Activated CD8-positive, alpha-beta memory T cell treated with anti-CD3 and anti-CD28 coated beads, Interleukin-2, amount 50 U/mL, for 24 hours (primary cell): ENCODE results near the gene SDCBP2.
"Not testable (repeated sequence)": the region's sequence is repeated elsewhere in the genome, so short reads cannot be mapped to it uniquely, and the experiment has no call there.

Experiments used
- DNase-seq: peaks from one replicate; pipeline ENCODE4 v3.0.0-alpha.2; 2020; ENCODE audit errors: extremely low read depth

The SDCBP2 gene

GRCh38 chr20:1360094-1360846 is 31.3 kb upstream of the SDCBP2 start:
- no peak for DNase-seq

- no peak for DNase-seq
These were observed 29.2 kb upstream of the SDCBP2 start for GRCh38 chr20:1357921-1358671.

GRCh38 chr20:1353956-1354355 is 25.0 kb upstream of the SDCBP2 start:
- no peak for DNase-seq

GRCh38 chr20:1346315-1346969 is 17.5 kb upstream of the SDCBP2 start:
- DNase-seq: no peak

GRCh38 chr20:1345756-1346093 is 16.8 kb upstream of the SDCBP2 start:
- DNase-seq: no peak

GRCh38 chr20:1345030-1345755 is 16.3 kb upstream of the SDCBP2 start:
- DNase-seq: no peak

- DNase-seq: not testable (repeated sequence)
These were observed 14.6 kb upstream of the SDCBP2 start for GRCh38 chr20:1343446-1344124.

- DNase-seq: no peak
These were observed 12.8 kb upstream of the SDCBP2 start for GRCh38 chr20:1341561-1342265.

GRCh38 chr20:1338801-1339200 is 9.9 kb upstream of the SDCBP2 start:
- no peak for DNase-seq

GRCh38 chr20:1338096-1338495 is 9.2 kb upstream of the SDCBP2 start:
- no peak for DNase-seq

GRCh38 chr20:1337441-1337840 is 8.5 kb upstream of the SDCBP2 start:
- DNase-seq: no peak

GRCh38 chr20:1336699-1337367 is 7.9 kb upstream of the SDCBP2 start:
- no peak for DNase-seq

- no peak for DNase-seq
These were observed 7.2 kb upstream of the SDCBP2 start for GRCh38 chr20:1335961-1336698.

- DNase-seq: no peak
These were observed 5.8 kb upstream of the SDCBP2 start for GRCh38 chr20:1334761-1335160.

GRCh38 chr20:1334370-1334731 is 5.4 kb upstream of the SDCBP2 start:
- DNase-seq: no peak

GRCh38 chr20:1333462-1334369 is 4.8 kb upstream of the SDCBP2 start:
- no peak for DNase-seq

GRCh38 chr20:1332749-1333300 is 3.9 kb upstream of the SDCBP2 start:
- no peak for DNase-seq

GRCh38 chr20:1331801-1332453 is 3.0 kb upstream of the SDCBP2 start:
- DNase-seq: no peak
